ENCODE data around the gene GRAMD4. TPM values are rescaled to one million over a fixed set of nuclear protein-coding genes. Genes with fewer than 3 reads are reported as not detected.

GRAMD4 gene
- total RNA-seq, 1 donor from 2014 or later, result 58.1 TPM

DNA sequence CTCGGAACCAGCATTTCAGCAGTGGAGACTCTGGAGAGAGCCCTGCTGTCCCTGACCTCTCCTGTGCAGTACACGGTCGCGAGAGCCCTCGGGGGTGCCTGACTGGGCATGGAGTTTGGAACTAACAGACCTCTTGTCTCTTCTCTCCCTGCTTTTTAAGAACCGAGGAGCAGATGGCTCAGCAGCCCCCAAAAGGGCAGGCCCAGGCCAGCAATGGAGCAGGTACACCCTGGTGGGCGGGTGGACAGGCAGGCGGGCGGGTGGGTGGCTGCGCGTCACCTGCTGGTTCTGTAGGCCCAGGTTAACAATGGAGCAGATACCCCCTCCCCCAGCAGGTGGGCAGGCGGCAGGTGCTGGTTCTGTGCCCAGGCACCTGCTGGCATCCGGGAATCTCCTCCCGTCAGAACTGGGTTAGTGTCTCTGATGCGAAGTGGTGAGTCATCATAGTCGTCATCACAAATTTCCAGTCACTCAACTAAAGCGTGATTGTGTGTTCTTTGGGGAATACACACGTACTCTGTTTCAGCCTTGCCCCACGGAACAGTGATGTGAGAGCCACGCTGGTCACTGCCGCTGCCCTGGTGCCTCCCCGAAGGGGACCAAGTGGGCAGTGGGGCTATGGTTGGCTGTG lies 41.1 kb downstream of the GRAMD4 start:
- Histone ChIP-seq H3K27ac (no peak overlapping the region), H3K36me3 (peaks cover 45% of the 10 kb centered on the region), H3K9me3 (no peaks in the 10 kb centered on the region), H3K4me1 (no peaks in the 10 kb centered on the region), H3K27me3 (ENCODE audit: low read depth) (no peaks in the 10 kb centered on the region), H3K4me3 (no peak overlapping the region)
- DNase-seq (no peak), ATAC-seq (peak in 1 of 2 donors; percentile 3)
- TF ChIP-seq, protein P1, sequence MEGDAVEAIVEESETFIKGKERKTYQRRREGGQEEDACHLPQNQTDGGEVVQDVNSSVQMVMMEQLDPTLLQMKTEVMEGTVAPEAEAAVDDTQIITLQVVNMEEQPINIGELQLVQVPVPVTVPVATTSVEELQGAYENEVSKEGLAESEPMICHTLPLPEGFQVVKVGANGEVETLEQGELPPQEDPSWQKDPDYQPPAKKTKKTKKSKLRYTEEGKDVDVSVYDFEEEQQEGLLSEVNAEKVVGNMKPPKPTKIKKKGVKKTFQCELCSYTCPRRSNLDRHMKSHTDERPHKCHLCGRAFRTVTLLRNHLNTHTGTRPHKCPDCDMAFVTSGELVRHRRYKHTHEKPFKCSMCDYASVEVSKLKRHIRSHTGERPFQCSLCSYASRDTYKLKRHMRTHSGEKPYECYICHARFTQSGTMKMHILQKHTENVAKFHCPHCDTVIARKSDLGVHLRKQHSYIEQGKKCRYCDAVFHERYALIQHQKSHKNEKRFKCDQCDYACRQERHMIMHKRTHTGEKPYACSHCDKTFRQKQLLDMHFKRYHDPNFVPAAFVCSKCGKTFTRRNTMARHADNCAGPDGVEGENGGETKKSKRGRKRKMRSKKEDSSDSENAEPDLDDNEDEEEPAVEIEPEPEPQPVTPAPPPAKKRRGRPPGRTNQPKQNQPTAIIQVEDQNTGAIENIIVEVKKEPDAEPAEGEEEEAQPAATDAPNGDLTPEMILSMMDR (IDR thresholded peaks at IDR 0.05), result no peak
- intact Hi-C loops (cut with DNase I), result no loop called here

DNA sequence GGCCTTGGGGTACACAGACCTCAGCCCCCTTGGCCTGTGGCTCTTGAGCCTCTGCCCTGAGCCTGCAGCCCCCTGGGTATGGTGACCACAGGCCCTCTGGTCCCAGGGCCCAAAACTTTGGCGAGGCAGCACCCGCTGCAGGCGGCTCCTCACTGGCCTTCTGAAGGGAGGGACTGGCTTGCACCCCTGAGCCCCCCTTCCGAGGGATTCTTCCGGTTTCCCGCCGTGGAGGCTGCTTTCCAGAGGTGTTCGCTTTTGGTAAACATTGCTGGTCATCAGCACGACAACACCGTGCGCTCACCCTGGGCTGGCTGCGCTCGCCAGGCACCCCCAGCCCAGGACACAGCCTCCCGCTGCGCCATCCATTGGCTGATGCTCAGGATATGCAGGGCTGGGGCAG lies 42.0 kb downstream of the GRAMD4 start:
- Histone ChIP-seq H3K4me1 (no peaks in the 10 kb centered on the region), H3K27ac (no peak overlapping the region), H3K27me3 (ENCODE audit: low read depth) (no peaks in the 10 kb centered on the region), H3K36me3 (peaks cover 54% of the 10 kb centered on the region), H3K9me3 (no peaks in the 10 kb centered on the region), H3K4me3 (no peak overlapping the region)
- ATAC-seq (no peak), DNase-seq (no peak)
- intact Hi-C loops (cut with DNase I), result no loop called here
- TF ChIP-seq, protein P1 (IDR thresholded peaks at IDR 0.05), result no peak

DNA sequence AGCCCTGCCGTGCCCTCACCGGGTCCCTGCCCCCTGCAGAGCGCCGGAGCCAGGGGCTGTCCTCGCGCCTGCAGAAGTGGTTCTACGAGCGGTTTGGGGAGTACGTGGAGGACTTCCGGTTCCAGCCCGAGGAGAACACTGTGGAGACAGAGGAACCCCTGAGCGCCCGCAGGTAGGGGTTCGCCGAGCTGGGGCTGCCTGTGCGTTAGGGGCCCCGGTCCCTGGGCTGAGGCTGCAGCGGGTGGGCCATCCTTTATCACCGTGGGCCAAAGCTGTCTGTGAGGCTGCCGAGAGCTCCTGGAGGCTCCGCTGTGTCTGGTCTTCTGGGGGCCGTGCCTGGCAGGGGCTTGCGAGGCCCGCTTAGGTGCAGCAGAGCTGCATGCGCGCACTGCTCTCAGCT lies 42.8 kb downstream of the GRAMD4 start:
- H3K27ac ChIP-seq, result no peak overlapping the region
- H3K27me3 ChIP-seq (ENCODE audit: low read depth), result no peaks in the 10 kb centered on the region
- DNase-seq, result no peak
- intact Hi-C loops (cut with DNase I), result no loop called here
- H3K36me3 ChIP-seq, result peaks cover 61% of the 10 kb centered on the region
- TF ChIP-seq, protein P1 (IDR thresholded peaks at IDR 0.05), result no peak
- no peaks in the 10 kb centered on the region for H3K4me1 ChIP-seq
- H3K9me3 ChIP-seq, result no peaks in the 10 kb centered on the region
- no peak for ATAC-seq
- H3K4me3 ChIP-seq, result no peak overlapping the region

DNA sequence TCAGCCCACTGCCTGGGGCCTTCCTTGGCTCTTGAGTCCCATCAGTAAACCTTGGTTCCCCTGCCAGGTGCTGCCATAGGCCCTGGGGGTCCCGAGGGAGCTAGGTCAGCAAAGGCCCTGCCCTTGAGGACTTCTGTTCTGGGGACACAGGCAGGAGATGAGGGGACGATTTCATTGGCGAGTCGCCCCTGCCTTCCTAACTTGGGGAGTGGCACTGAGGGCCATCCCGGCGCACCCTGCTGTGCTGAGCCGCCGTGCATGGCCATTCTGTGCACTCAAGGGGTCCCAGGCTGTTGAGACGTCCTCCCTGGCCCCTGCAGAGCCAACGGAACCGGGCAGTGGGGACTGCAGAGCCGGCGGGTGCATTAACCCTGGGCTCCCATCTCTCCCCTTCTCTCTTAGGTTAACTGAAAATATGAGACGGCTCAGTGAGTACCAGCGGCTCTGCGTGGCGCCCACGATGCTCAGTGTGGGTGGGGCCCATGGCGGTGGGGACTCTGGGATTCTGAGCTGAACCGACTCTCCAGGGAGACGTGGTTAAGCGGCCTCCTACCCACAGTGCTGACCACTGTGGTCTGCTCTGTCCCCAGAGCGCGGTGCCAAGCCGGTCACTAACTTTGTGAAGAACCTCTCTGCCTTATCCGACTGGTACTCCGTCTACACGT lies 43.4 kb downstream of the GRAMD4 start:
- intact Hi-C loops (cut with DNase I), result no loop called here
- Histone ChIP-seq H3K9me3 (no peaks in the 10 kb centered on the region), H3K4me1 (no peaks in the 10 kb centered on the region), H3K27me3 (ENCODE audit: low read depth) (no peaks in the 10 kb centered on the region), H3K27ac (no peak overlapping the region), H3K4me3 (no peak overlapping the region), H3K36me3 (peaks cover 67% of the 10 kb centered on the region)
- DNase-seq (no peak), ATAC-seq (no peak)
- TF ChIP-seq, protein P1 (IDR thresholded peaks at IDR 0.05), result no peak

DNA sequence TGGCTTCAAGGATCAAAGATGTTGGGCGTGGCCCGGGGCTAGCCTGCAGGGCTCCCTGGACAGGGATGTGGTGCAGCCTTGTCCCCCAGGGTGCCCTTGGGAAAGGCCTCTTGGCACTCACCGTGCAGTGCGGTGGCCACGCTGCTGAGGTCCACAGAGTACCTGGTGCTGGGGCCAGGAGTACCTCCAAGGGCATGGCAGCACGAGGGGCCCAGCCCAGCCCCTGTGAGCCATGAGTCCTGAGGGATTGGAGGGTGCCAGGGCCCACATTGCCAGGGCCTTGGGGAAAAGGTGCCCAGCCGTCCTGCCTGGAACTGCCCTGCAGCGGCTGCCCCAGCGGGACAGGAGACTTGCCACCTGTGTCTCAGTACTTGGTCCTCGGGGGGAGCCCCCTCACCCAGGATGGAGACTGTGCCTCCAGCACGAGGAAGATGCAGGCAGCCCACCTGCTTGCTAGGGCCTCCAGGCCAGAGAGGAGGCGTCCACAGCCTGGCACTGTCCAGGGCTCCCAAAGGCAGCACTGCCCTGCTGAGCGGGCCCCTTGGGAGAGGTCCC lies 44.2 kb downstream of the GRAMD4 start:
- intact Hi-C loops (cut with DNase I), result no loop called here
- Histone ChIP-seq H3K4me3 (no peak overlapping the region), H3K9me3 (no peaks in the 10 kb centered on the region), H3K27ac (no peak overlapping the region), H3K36me3 (peaks cover 73% of the 10 kb centered on the region), H3K27me3 (ENCODE audit: low read depth) (no peaks in the 10 kb centered on the region), H3K4me1 (no peaks in the 10 kb centered on the region)
- DNase-seq, result no peak
- no peak for ATAC-seq
- TF ChIP-seq, protein P1 (IDR thresholded peaks at IDR 0.05), result no peak
